Fibroblast of skin of left biceps (primary cell): ENCODE data around the gene S100A3.
"Not testable (repeated sequence)": the region's sequence is repeated elsewhere in the genome, so short reads cannot be mapped to it uniquely, and the experiment has no call there.

Experiments
- DNase-seq, 2 experiments: peaks; one replicate each; pipeline ENCODE4 v3.0.0-alpha.2; 2013; ENCODE audit warnings: low read depth in 2 of 2

Gene S100A3

GRCh38 chr1:153569465-153569864 is 20.4 kb upstream of the S100A3 start:
- no peak for DNase-seq

DNA sequence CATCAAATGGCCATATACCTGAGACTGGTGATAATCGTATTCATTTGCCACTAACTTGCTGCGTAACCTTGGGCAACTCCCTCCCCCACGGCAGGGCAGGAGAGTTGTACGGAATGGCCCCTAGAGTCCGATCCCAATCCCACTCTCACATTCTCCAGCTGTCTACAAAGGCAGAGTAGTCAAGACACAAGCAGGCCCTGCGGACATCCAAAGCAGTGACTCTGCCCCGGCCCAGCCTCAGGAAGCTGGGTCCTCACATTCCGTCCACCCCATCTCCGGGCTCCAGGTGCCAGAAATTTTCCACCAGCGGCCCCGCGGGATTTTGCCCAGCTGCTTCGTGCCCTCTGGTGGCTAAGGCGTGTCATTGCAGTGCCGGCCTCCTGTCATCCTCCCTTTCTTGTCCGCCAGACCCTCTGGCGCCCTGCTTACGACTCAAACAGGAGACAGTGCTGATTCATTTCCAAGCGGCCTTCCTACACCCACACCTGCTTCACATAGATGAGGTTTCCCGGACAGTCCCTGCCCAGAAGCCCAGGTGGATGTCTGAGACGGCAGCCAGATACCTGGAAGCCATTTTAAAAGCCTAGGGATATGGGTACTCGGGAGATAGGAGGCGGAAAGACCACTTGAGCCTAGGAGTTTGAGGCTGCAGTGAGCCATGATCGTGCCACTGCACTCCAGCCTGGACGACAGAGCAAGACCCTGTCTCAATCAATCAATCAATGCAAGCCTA is 19.5 kb upstream of the S100A3 start:
- DNase-seq: peak; percentile 55 to 57

DNA sequence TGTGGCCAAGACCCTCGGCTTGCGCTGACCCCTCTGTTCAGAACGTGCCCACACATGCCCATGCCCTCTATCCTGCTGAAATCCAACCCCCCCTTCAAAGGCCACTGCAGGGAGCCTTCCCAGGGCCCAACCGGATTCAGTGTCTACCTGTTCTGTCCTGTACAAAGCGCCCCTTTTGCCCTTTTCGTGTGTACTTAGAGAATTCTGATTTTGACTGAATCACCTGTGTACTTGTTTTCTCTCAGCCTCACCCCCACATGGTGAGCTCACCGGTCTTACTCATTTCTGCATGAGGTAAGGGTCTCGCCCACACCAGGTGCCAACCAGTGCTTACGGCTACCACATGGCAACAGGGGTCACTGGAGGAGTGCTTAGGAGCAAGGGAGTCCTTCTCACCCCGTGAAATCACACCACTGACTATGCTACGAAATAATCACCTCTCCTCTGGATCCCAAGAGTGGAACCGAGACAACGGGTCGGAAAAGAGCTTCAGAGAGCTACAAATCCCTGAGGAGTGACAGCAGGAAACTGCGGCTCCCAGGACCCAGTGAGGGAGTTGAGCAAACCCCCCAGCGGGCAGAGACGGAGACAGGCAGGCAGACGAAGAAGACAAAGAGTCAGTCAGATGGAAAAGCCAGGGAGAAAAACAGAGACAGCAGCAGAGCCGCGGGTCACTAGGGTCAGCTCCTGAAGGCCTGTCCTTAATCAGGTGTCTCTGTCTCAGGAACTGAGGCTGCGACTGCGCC is 18.7 kb upstream of the S100A3 start:
- no peak for DNase-seq

GRCh38 chr1:153566414-153567371 is 17.6 kb upstream of the S100A3 start:
- peak; percentile 91 to 92 for DNase-seq

- DNase-seq: peak; percentile 66 to 71
Observed at GRCh38 chr1:153565529-153566374, 16.7 kb upstream of the S100A3 start, which contains the start of gene S100A2. Gene S100A2 (minus strand): TSS chr1:153565844. CDS start chr1:153563877, 1,967 bp downstream.

DNA sequence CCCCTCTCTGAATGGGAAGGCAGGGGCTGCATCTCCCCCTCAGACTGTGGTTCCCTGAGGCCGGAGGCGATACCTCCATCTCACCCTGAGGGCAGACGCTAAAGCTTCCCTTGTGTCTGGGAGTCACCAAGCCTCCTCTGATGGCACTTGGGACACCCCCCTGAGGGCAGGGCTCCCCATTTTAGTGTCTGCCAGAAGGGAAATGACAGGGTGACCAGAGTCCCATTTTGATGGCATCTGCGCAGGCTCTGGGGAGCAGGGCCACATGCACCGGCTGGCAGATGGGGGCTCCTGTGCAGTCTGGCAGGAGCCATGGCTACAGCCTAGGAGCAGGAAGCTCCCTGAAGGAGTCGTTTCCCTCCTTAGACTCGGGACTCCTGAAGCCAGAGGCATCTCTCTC is 14.9 kb upstream of the S100A3 start:
- DNase-seq: no peak

- no peak for DNase-seq
Observed at GRCh38 chr1:153563483-153563901, 14.4 kb upstream of the S100A3 start.

GRCh38 chr1:153562021-153562420 is 13.0 kb upstream of the S100A3 start:
- not testable (repeated sequence) for DNase-seq

DNA sequence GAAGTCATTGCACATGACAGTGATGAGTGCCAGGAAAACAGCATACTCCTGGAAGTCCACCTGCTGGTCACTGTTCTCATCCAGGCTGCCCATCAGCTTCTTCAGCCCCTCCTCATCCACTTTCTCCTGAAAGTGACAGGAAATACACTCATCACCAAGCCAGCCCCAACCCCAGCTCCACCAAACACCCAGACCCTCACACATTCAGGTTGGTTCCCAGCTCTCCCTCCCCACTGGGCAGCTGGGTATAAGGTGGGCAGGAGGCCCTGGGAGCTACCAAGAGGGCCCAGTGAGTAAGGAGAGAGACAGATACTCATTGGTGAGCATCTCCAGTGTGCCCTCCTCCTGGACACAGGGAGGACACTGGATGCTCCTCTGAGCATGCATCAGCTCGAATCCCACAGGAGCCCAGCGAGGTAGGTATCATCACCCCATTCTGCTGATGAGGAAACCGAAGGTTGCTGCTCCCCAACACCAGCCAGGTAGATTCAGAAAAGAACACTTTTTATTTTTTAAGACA is 12.5 kb upstream of the S100A3 start:
- DNase-seq: no peak

- DNase-seq: no peak
Observed at GRCh38 chr1:153560771-153561465, 11.9 kb upstream of the S100A3 start.

DNA sequence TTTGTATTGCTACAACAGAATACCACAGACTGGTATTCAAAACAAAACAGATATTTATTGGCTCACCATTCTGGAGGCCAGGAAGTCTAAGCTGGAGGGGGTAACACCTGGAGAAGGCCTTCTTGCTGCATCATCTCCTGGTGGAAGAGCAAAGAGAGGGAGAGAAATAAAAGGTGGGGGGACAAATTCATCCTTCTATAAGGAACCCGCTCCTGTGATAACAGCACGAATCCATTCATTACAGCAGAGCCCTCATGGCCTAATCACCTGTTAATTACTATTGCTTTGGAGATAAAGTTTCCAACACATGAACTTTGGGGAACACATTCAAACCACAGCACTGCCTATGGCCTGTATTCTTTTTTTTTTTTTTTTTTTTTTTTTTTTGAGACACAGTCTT is 11.2 kb upstream of the S100A3 start:
- DNase-seq: no peak

GRCh38 chr1:153557877-153558276 is 8.8 kb upstream of the S100A3 start:
- DNase-seq: no peak

- no peak for DNase-seq
Observed at GRCh38 chr1:153556348-153556747, 7.3 kb upstream of the S100A3 start.

DNA sequence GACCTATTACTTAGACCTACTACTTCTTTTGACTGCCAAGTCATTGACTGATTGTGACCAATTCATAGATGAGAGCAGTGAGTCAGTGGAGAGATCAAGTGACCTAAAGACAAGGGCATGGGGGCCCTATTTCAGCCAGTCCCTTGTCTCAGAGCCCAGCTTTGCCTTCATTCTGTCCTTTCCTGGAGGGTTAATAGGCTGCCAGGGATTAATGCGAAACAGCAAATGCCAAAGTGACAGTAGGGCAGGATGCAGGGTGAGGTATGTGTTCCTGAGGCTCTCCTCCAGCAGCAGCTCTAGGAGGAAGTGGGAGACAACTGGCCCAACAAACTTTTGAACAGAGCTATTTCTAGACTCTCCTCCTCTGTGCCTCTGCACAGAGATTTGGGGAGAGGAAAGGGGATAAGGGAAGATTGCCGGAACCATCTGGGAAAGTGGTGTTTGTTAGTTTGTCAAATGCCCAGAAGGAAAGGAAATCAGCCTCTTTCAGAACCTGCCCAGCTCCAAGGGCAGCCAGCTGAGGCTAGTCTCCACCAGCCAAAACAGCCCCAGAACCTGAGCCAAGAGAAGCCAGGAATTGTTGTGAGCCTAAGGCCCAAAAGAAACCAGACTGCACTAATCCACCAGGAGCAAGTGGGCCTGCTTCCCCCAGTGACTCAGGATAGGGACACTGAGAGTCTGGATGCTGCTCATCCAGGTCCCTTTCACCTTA is 4.9 kb upstream of the S100A3 start:
- no peak for DNase-seq

GRCh38 chr1:153553096-153553495 is 4.0 kb upstream of the S100A3 start:
- no peak for DNase-seq

DNA sequence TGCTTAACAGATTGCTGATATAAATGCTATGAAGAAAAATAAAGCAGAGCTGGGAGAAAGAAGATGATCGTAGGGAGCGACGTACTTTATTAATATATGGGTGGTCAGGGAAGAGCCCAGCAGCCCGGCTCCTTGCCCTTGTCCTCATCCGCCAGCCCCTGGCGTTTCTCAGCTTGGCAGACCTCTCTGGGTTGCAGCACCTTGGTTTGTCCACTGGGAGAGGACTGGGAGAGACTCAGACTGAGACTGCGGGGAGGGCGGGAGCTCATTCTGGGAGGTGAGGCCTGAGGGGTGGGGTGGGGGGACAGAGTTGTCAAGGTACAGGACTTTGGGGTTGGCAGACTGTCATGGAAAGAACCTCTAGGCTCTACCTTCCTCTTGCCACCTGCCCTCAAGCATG is 3.3 kb upstream of the S100A3 start:
- DNase-seq: no peak

DNA sequence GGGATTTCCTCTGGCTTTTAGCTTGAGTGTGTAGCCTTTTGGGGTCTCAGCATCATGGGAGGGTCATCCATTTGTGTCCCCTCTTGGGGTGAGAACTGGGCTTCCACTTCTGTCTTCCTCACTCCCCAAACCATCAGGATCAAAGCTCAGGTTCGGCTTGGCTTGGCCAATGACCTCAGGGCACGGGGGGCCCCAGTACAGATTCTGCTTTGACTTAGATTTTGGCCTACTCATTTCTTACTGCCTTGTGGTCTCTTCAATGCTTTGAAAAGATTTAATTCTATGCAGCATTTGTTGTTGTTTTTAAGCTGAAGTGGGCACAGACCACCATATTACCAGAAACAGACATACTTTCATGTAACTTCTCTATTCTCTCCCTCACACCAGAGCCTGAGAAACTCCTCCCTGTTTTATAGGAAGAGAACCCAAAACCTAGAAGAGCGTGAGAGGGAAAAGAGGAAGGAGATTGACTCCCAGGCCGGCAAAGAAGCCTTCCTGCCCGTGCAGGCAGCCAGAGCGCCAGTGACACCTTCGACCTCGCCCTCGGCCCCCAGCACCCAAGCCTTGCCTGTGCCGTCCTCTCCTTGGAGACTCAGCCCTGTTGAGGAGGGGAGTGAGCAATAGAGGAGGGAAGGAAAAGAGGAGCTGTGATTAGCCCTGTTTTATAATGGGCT is 1.9 kb upstream of the S100A3 start:
- no peak for DNase-seq

DNA sequence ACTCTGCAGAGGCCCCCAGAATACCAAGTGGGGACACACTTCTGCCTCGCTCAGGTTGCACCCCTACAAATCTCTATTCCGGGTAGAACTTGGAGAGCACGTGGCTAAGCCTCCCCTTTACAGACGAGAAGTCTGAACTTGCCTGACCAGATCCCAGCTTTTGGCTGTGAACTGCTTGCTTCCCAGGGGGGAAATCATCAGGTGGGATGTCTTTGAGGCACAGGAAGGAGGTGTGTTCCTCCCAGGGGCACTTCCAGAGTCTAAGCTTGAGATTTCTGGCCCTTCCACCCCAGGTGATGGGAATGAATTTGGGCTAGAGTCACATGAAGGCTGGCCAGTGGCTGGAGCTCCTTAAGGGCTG is 1.3 kb upstream of the S100A3 start:
- DNase-seq: no peak

- DNase-seq: no peak
Observed at GRCh38 chr1:153549741-153550397, 811 bp upstream of the S100A3 start.
